Dendritic cell treated with granulocyte-macrophage colony-stimulating factor and Interleukin-4, amounts not matched to agents 40 ng/mL and 50 ng/mL, for 4 days (primary cell): ENCODE measurements around the gene KMO.

ENCODE experiments used
- H3K27ac Mint-ChIP-seq: one replicate; pipeline ENCODE4 v1.8.0; 2022; ENCODE audit warnings: mild to moderate bottlenecking, mixed read lengths
- H3K27me3 Mint-ChIP-seq: one replicate; pipeline ENCODE4 v1.8.0; 2022; ENCODE audit warnings: mild to moderate bottlenecking, mixed read lengths
- H3K36me3 Mint-ChIP-seq: one replicate; pipeline ENCODE4 v1.8.0; 2022; ENCODE audit warnings: low read depth, mixed read lengths
- H3K4me1 Mint-ChIP-seq: one replicate; pipeline ENCODE4 v1.8.0; 2022; ENCODE audit warnings: low read depth, mixed read lengths
- H3K4me3 Mint-ChIP-seq: one replicate; pipeline ENCODE4 v1.8.0; 2022; ENCODE audit warnings: mild to moderate bottlenecking, moderate library complexity, mixed read lengths
- H3K9me3 Mint-ChIP-seq: one replicate; pipeline ENCODE4 v1.8.0; 2022; ENCODE audit warnings: mixed read lengths
- intact Hi-C: fragments of 100-400 bp; cut with micrococcal nuclease; formaldehyde crosslinking; loops from one replicate; pipeline ENCODE4 v1.15.0; 2022

The KMO gene

GRCh38 chr1:241532162-241532531, at the start of gene KMO:
TSS of gene KMO (plus strand) at chr1:241532378. CDS start at chr1:241532445, 67 bp downstream.
- Mint-ChIP-seq H3K9me3 (peaks cover 5% of the 10 kb centered on the region), H3K27ac (peak within 1 kb of the TSS; percentile 99), H3K36me3 (peaks cover 23% of the 10 kb centered on the region), H3K4me1 (peaks cover 44% of the 10 kb centered on the region), H3K27me3 (no peaks in the 10 kb centered on the region), H3K4me3 (peak within 1 kb of the TSS; percentile 90)
- intact Hi-C loops, result loop anchor here (1.0 to 5.0 kb wide), 2 partner anchors 20 to 80 kb away; no protein-coding TSS in a partner anchor

GRCh38 chr1:241482761-241483250, 49.4 kb upstream of the KMO start:
- Mint-ChIP-seq H3K27ac (no peak overlapping the region), H3K4me1 (peaks cover 7% of the 10 kb centered on the region), H3K9me3 (no peaks in the 10 kb centered on the region), H3K27me3 (peaks cover 5% of the 10 kb centered on the region), H3K4me3 (no peak overlapping the region), H3K36me3 (no peaks in the 10 kb centered on the region)
- intact Hi-C loops, result no loop called here

DNA sequence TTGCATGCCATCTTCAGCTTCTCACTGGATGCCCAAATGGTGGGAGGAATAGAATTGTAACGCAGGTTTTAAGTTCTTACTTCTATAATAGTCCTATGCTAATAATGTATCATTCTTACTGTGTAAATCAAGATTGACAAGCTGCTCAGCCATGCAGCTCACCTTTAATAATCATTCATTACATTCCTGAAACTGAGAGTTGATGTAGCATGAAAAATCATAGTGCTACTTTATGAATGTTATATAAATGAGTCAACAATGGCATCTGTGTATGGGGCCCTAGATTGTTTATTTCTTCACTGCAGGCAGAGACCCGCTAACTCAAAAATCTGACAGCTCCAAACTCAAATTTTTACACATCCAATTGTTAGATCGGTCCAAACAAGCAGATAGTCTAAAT, 47.0 kb upstream of the KMO start:
- Mint-ChIP-seq H3K27me3 (peaks cover 5% of the 10 kb centered on the region), H3K4me3 (no peak overlapping the region), H3K27ac (no peak overlapping the region), H3K4me1 (no peaks in the 10 kb centered on the region), H3K36me3 (no peaks in the 10 kb centered on the region), H3K9me3 (no peaks in the 10 kb centered on the region)
- intact Hi-C loops, result no loop called here

- intact Hi-C loops, result no loop called here
- H3K9me3 Mint-ChIP-seq, result no peaks in the 10 kb centered on the region
- peaks cover 5% of the 10 kb centered on the region for H3K27me3 Mint-ChIP-seq
- no peaks in the 10 kb centered on the region for H3K4me1 Mint-ChIP-seq
- H3K27ac Mint-ChIP-seq, result no peak overlapping the region
- no peak overlapping the region for H3K4me3 Mint-ChIP-seq
- H3K36me3 Mint-ChIP-seq, result no peaks in the 10 kb centered on the region
Measured at GRCh38 chr1:241485554-241485992, 46.6 kb upstream of the KMO start.

- H3K4me3 Mint-ChIP-seq, result no peak overlapping the region
- H3K27me3 Mint-ChIP-seq, result peaks cover 2% of the 10 kb centered on the region
- H3K36me3 Mint-ChIP-seq, result peaks cover under 1% of the 10 kb centered on the region
- intact Hi-C loops, result no loop called here
- no peaks in the 10 kb centered on the region for H3K4me1 Mint-ChIP-seq
- no peak overlapping the region for H3K27ac Mint-ChIP-seq
- H3K9me3 Mint-ChIP-seq, result no peaks in the 10 kb centered on the region
Measured at GRCh38 chr1:241488739-241489138, 43.4 kb upstream of the KMO start.

- intact Hi-C loops, result no loop called here
- Mint-ChIP-seq H3K9me3 (no peaks in the 10 kb centered on the region), H3K27me3 (no peaks in the 10 kb centered on the region), H3K36me3 (peaks cover 50% of the 10 kb centered on the region), H3K4me3 (no peak overlapping the region), H3K4me1 (no peaks in the 10 kb centered on the region), H3K27ac (no peak overlapping the region)
Measured at GRCh38 chr1:241495741-241496140, 36.4 kb upstream of the KMO start.

GRCh38 chr1:241499910-241500309, 32.3 kb upstream of the KMO start:
- Mint-ChIP-seq H3K9me3 (no peaks in the 10 kb centered on the region), H3K36me3 (peaks cover 77% of the 10 kb centered on the region), H3K4me3 (no peak overlapping the region), H3K4me1 (no peaks in the 10 kb centered on the region), H3K27ac (peak overlapping the region; percentile 4), H3K27me3 (no peaks in the 10 kb centered on the region)
- intact Hi-C loops, result no loop called here

DNA sequence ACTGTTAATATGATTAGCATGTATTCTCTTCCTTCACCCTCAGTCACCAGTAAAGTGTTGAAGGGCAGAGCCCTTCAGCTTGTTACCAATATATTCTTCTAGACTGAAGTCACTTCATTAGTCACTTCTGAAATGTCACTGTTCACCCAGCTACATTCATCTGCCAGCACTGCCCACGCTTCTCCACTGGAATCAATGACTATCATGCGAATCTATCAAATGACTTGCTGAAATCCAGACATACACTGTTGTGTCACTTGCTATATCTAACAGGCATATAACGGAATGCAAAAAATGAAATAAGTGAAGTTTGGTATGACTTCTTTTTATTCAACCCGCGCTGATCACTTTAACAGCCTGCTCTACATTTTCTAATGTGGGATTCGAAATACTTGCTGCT, 28.7 kb upstream of the KMO start:
- H3K36me3 Mint-ChIP-seq, result peaks cover 79% of the 10 kb centered on the region
- no peaks in the 10 kb centered on the region for H3K4me1 Mint-ChIP-seq
- intact Hi-C loops, result no loop called here
- H3K9me3 Mint-ChIP-seq, result no peaks in the 10 kb centered on the region
- H3K27me3 Mint-ChIP-seq, result no peaks in the 10 kb centered on the region
- H3K4me3 Mint-ChIP-seq, result no peak overlapping the region
- no peak overlapping the region for H3K27ac Mint-ChIP-seq

- H3K4me1 Mint-ChIP-seq, result no peaks in the 10 kb centered on the region
- no peaks in the 10 kb centered on the region for H3K27me3 Mint-ChIP-seq
- H3K27ac Mint-ChIP-seq, result no peak overlapping the region
- H3K9me3 Mint-ChIP-seq, result no peaks in the 10 kb centered on the region
- peaks cover 78% of the 10 kb centered on the region for H3K36me3 Mint-ChIP-seq
- intact Hi-C loops, result no loop called here
- H3K4me3 Mint-ChIP-seq, result no peak overlapping the region
Measured at GRCh38 chr1:241507189-241507863, 24.9 kb upstream of the KMO start.

GRCh38 chr1:241513378-241513777, 18.8 kb upstream of the KMO start:
- Mint-ChIP-seq H3K36me3 (peaks cover 46% of the 10 kb centered on the region), H3K27me3 (no peaks in the 10 kb centered on the region), H3K4me1 (peaks cover 15% of the 10 kb centered on the region), H3K4me3 (no peak overlapping the region), H3K9me3 (no peaks in the 10 kb centered on the region), H3K27ac (no peak overlapping the region)
- intact Hi-C loops, result no loop called here

GRCh38 chr1:241518476-241519307, 13.5 kb upstream of the KMO start:
- no peak overlapping the region for H3K27ac Mint-ChIP-seq
- intact Hi-C loops, result loop anchor here (5.0 kb wide), 1 partner anchor 329 kb away; the partner anchor contains the start of gene EXO1
- H3K36me3 Mint-ChIP-seq, result peaks cover 19% of the 10 kb centered on the region
- peaks cover 15% of the 10 kb centered on the region for H3K4me1 Mint-ChIP-seq
- H3K27me3 Mint-ChIP-seq, result peaks cover 16% of the 10 kb centered on the region
- H3K9me3 Mint-ChIP-seq, result no peaks in the 10 kb centered on the region
- no peak overlapping the region for H3K4me3 Mint-ChIP-seq

GRCh38 chr1:241519308-241520079, 12.7 kb upstream of the KMO start, which contains the start of gene FH:
TSS of gene FH (minus strand) at chr1:241519755. CDS start at chr1:241519722, 33 bp downstream.
- Mint-ChIP-seq H3K9me3 (no peaks in the 10 kb centered on the region), H3K27me3 (peaks cover 16% of the 10 kb centered on the region), H3K4me1 (peaks cover 10% of the 10 kb centered on the region), H3K36me3 (peaks cover 14% of the 10 kb centered on the region), H3K27ac (no peak within 1 kb of the TSS), H3K4me3 (no peak within 1 kb of the TSS)
- intact Hi-C loops, result loop anchor here (5.0 to 10.0 kb wide), 2 partner anchors 328 to 475 kb away; partner anchors contain the start of genes EXO1 and MAP1LC3C

DNA sequence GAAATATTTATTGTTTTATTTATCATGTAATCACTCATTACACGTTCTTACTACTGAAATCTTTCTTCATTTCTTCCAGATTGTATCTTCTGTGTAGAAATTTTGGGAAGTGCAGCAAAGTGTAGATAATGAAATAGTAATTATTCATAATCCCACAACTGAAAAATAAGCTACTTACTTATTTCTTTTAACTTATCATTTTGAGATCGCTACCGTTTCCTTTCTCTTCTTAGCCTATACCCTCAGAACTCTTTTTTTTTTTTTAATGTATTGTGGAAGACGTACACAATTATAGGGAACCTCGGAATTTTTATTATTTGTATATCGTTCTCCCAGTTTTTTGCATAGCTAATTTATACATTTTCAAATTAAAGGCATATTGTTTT, 12.1 kb upstream of the KMO start:
- H3K27me3 Mint-ChIP-seq, result peaks cover 16% of the 10 kb centered on the region
- no peaks in the 10 kb centered on the region for H3K9me3 Mint-ChIP-seq
- intact Hi-C loops, result loop anchor here (10.0 kb wide), 1 partner anchor 475 kb away; the partner anchor contains the start of gene MAP1LC3C
- H3K4me3 Mint-ChIP-seq, result no peak overlapping the region
- peaks cover 9% of the 10 kb centered on the region for H3K4me1 Mint-ChIP-seq
- no peak overlapping the region for H3K27ac Mint-ChIP-seq
- peaks cover 11% of the 10 kb centered on the region for H3K36me3 Mint-ChIP-seq
